Trophoblast cell (in vitro differentiated cells and primary cell): Measurements from ENCODE around the gene SLC25A38.

Source experiments
- DNase-seq, 2 donors: peaks; one replicate each; pipeline ENCODE4 v3.0.0-alpha.2; 2016
- H2AFZ ChIP-seq: 2 replicates; pipeline ENCODE4 v1.6.1; 2013; ENCODE audit warnings: low read length, moderate library complexity, mild to moderate bottlenecking; ENCODE audit not compliant: insufficient read depth, poor library complexity
- H2AK5ac ChIP-seq: 2 replicates; pipeline ENCODE4 v1.6.1; 2013; ENCODE audit warnings: mild to moderate bottlenecking, low read length
- H2BK120ac ChIP-seq: 2 replicates; pipeline ENCODE4 v1.6.1; 2013; ENCODE audit warnings: low read length, mild to moderate bottlenecking, moderate library complexity; ENCODE audit not compliant: insufficient read depth, poor library complexity
- H2BK12ac ChIP-seq: 2 replicates; pipeline ENCODE4 v1.6.1; 2013; ENCODE audit warnings: mild to moderate bottlenecking, low read length, moderate library complexity
- H2BK5ac ChIP-seq: 2 replicates; pipeline ENCODE4 v1.6.1; 2013; ENCODE audit warnings: low read length, low read depth, moderate library complexity, mild to moderate bottlenecking; ENCODE audit not compliant: poor library complexity
- H3K14ac ChIP-seq: 2 replicates; pipeline ENCODE4 v1.6.1; 2013; ENCODE audit warnings: mild to moderate bottlenecking, low read length
- H3K18ac ChIP-seq: 2 replicates; pipeline ENCODE4 v1.6.1; 2013; ENCODE audit warnings: mild to moderate bottlenecking, low read length
- H3K23ac ChIP-seq: 2 replicates; pipeline ENCODE4 v1.6.1; 2013; ENCODE audit warnings: low read length
- H3K27ac ChIP-seq: 2 replicates; pipeline ENCODE4 v1.5.1; 2013; ENCODE audit warnings: low read depth, mild to moderate bottlenecking, inconsistent platforms, low read length, moderate library complexity
- H3K27me3 ChIP-seq: 2 replicates; pipeline ENCODE4 v1.6.1; 2013; ENCODE audit warnings: inconsistent platforms, mild to moderate bottlenecking, low read length, moderate library complexity; ENCODE audit not compliant: insufficient read depth
- H3K36me3 ChIP-seq, 2 experiments: 1 replicate in 1 of 2; 2 replicates in 1 of 2; pipeline ENCODE4 v1.6.1; 2013; ENCODE audit warnings: low read length in 2 of 2, mild to moderate bottlenecking in 2 of 2, moderate library complexity in 1 of 2; ENCODE audit not compliant: insufficient read depth in 2 of 2, control insufficient read depth in 1 of 2
- H3K4ac ChIP-seq: 2 replicates; pipeline ENCODE4 v1.6.1; 2013; ENCODE audit warnings: low read depth, mild to moderate bottlenecking, low read length, moderate library complexity
- H3K4me1 ChIP-seq, 2 experiments: 1 replicate in 1 of 2; 2 replicates in 1 of 2; pipeline ENCODE4 v1.6.1; 2013; ENCODE audit warnings: low read length in 2 of 2, mild to moderate bottlenecking in 2 of 2, moderate library complexity in 1 of 2; ENCODE audit not compliant: insufficient read depth in 2 of 2, control insufficient read depth in 1 of 2
- H3K4me2 ChIP-seq: 2 replicates; pipeline ENCODE4 v1.6.1; 2013; ENCODE audit warnings: inconsistent platforms, mild to moderate bottlenecking, low read length, moderate library complexity
- H3K4me3 ChIP-seq: 2 replicates; pipeline ENCODE4 v1.5.1; 2013; ENCODE audit warnings: mild to moderate bottlenecking, low read depth, low read length, inconsistent platforms
- H3K79me1 ChIP-seq: one replicate; pipeline ENCODE4 v1.6.1; 2013; ENCODE audit warnings: low read length
- H3K79me2 ChIP-seq: 2 replicates; pipeline ENCODE4 v1.6.1; 2013; ENCODE audit warnings: low read length, mild to moderate bottlenecking; ENCODE audit not compliant: control insufficient read depth, insufficient read depth, poor library complexity
- H3K9ac ChIP-seq: 2 replicates; pipeline ENCODE4 v1.6.1; 2013; ENCODE audit warnings: mild to moderate bottlenecking, low read length
- H3K9me3 ChIP-seq: 2 replicates; pipeline ENCODE4 v1.6.1; 2013; ENCODE audit warnings: low read depth, mild to moderate bottlenecking, control low read depth, inconsistent platforms, low read length; ENCODE audit not compliant: insufficient read depth
- H4K12ac ChIP-seq: 2 replicates; pipeline ENCODE4 v1.6.1; 2013; ENCODE audit warnings: low read depth, mild to moderate bottlenecking, low read length, moderate library complexity
- H4K8ac ChIP-seq: 2 replicates; pipeline ENCODE4 v1.6.1; 2013; ENCODE audit warnings: low read depth, mild to moderate bottlenecking, low read length, moderate library complexity
- H4K91ac ChIP-seq: one replicate; pipeline ENCODE4 v1.6.1; 2013; ENCODE audit warnings: low read depth, mild to moderate bottlenecking, low read length, moderate library complexity
- WGBS: extraction: QIAGEN DNeasy Blood & Tissue Kit; methylation state at CpG from one replicate; pipeline ENCODE4 v1.1.7; 2013; ENCODE audit warnings: missing lambda C conversion rate; ENCODE audit not compliant: insufficient read length, insufficient coverage; ENCODE audit errors: extremely low coverage; 5-methylcytosine and 5-hydroxymethylcytosine counted together

The SLC25A38 gene

GRCh38 chr3:39339086-39339485, 44.1 kb upstream of the SLC25A38 start:
- no peak for DNase-seq
- H2AFZ ChIP-seq, result no peak overlapping the region

GRCh38 chr3:39343076-39343717, 40.0 kb upstream of the SLC25A38 start:
- H2BK5ac ChIP-seq, result no peak overlapping the region
- no peak overlapping the region for H3K4me3 ChIP-seq
- H3K4me1 ChIP-seq, result no peaks in the 10 kb centered on the region
- no peak overlapping the region for H2BK120ac ChIP-seq
- H4K12ac ChIP-seq, result no peak overlapping the region
- H4K8ac ChIP-seq, result no peak overlapping the region
- H3K4me2 ChIP-seq, result no peak overlapping the region
- no peak overlapping the region for H3K4ac ChIP-seq
- H3K9me3 ChIP-seq, result no peaks in the 10 kb centered on the region
- H2AK5ac ChIP-seq, result no peak overlapping the region
- no peak overlapping the region for H3K23ac ChIP-seq
- H3K27me3 ChIP-seq, result no peaks in the 10 kb centered on the region
- H3K79me1 ChIP-seq, result no peaks in the 10 kb centered on the region
- H2AFZ ChIP-seq, result no peak overlapping the region
- no peaks in the 10 kb centered on the region for H3K79me2 ChIP-seq
- H4K91ac ChIP-seq, result no peak overlapping the region
- no peak overlapping the region for H3K27ac ChIP-seq
- no peak for DNase-seq
- no peak overlapping the region for H3K14ac ChIP-seq
- H3K18ac ChIP-seq, result no peak overlapping the region
- no peaks in the 10 kb centered on the region for H3K36me3 ChIP-seq
- H2BK12ac ChIP-seq, result no peak overlapping the region
- no CpG with 5 or more reads among the region's 1 CpG for WGBS
- no peak overlapping the region for H3K9ac ChIP-seq

More at GRCh38 chr3:39339086-39339485, 44.1 kb upstream of the SLC25A38 start:
- Histone ChIP-seq H4K91ac (no peak overlapping the region), H2BK5ac (no peak overlapping the region), H4K12ac (no peak overlapping the region), H2BK120ac (no peak overlapping the region), H3K27me3 (no peaks in the 10 kb centered on the region), H3K27ac (no peak overlapping the region), H2BK12ac (no peak overlapping the region), H3K23ac (no peak overlapping the region), H3K4me1 (no peaks in the 10 kb centered on the region), H3K14ac (no peak overlapping the region), H3K4ac (no peak overlapping the region), H3K79me1 (no peaks in the 10 kb centered on the region), H4K8ac (no peak overlapping the region), H3K79me2 (no peaks in the 10 kb centered on the region), H2AK5ac (no peak overlapping the region), H3K9ac (no peak overlapping the region), H3K9me3 (no peaks in the 10 kb centered on the region), H3K18ac (no peak overlapping the region), H3K36me3 (no peaks in the 10 kb centered on the region), H3K4me2 (no peak overlapping the region), H3K4me3 (no peak overlapping the region)
- WGBS, result no CpG with 5 or more reads among the region's 1 CpG

GRCh38 chr3:39343760-39344159, 39.4 kb upstream of the SLC25A38 start:
- no peak overlapping the region for H4K8ac ChIP-seq
- no peak overlapping the region for H4K12ac ChIP-seq
- no peak for DNase-seq
- no peaks in the 10 kb centered on the region for H3K27me3 ChIP-seq
- H3K9me3 ChIP-seq, result no peaks in the 10 kb centered on the region
- H3K36me3 ChIP-seq, result no peaks in the 10 kb centered on the region
- no peak overlapping the region for H3K23ac ChIP-seq
- no peak overlapping the region for H2AK5ac ChIP-seq
- no peak overlapping the region for H4K91ac ChIP-seq
- H3K9ac ChIP-seq, result no peak overlapping the region
- H3K27ac ChIP-seq, result no peak overlapping the region
- H2BK5ac ChIP-seq, result no peak overlapping the region
- H3K18ac ChIP-seq, result no peak overlapping the region
- no peak overlapping the region for H3K4me2 ChIP-seq
- H3K79me2 ChIP-seq, result no peaks in the 10 kb centered on the region
- H2AFZ ChIP-seq, result no peak overlapping the region
- no peak overlapping the region for H3K14ac ChIP-seq
- H2BK12ac ChIP-seq, result no peak overlapping the region
- no peak overlapping the region for H3K4ac ChIP-seq
- no peak overlapping the region for H3K4me3 ChIP-seq
- no peak overlapping the region for H2BK120ac ChIP-seq
- H3K4me1 ChIP-seq, result no peaks in the 10 kb centered on the region
- H3K79me1 ChIP-seq, result no peaks in the 10 kb centered on the region

- Histone ChIP-seq H2BK12ac (no peak overlapping the region), H4K12ac (no peak overlapping the region), H3K79me1 (no peaks in the 10 kb centered on the region), H3K18ac (no peak overlapping the region), H3K9me3 (no peaks in the 10 kb centered on the region), H3K27me3 (no peaks in the 10 kb centered on the region), H2BK120ac (no peak overlapping the region), H3K14ac (no peak overlapping the region), H3K79me2 (no peaks in the 10 kb centered on the region), H2AFZ (no peak overlapping the region), H3K4me2 (no peak overlapping the region), H4K91ac (no peak overlapping the region), H2BK5ac (no peak overlapping the region), H3K4me1 (no peaks in the 10 kb centered on the region), H3K36me3 (no peaks in the 10 kb centered on the region), H2AK5ac (no peak overlapping the region), H3K4ac (no peak overlapping the region), H3K27ac (no peak overlapping the region), H3K9ac (no peak overlapping the region), H3K4me3 (no peak overlapping the region), H3K23ac (no peak overlapping the region), H4K8ac (no peak overlapping the region)
- DNase-seq, result no peak
These were observed 38.3 kb upstream of the SLC25A38 start for GRCh38 chr3:39344746-39345344.
